LNCaP clone FGC (cell line): ENCODE data around the gene FIBCD1.

Source experiments
- DNase-seq: peaks from one replicate; pipeline ENCODE4 v3.0.0-alpha.2; 2011; ENCODE audit warnings: low read depth
- H3K4me3 ChIP-seq: 2 replicates; pipeline ENCODE4 v1.5.1; 2011; ENCODE audit warnings: mild to moderate bottlenecking, low read depth, low read length, control low read depth
- CTCF ChIP-seq: IDR thresholded peaks from 2 replicates; pipeline ENCODE4 v1.5.1; 2012; ENCODE audit warnings: mild to moderate bottlenecking; ENCODE audit not compliant: control insufficient read depth, insufficient read depth; ENCODE audit errors: extremely low read depth

FIBCD1 gene

GRCh38 chr9:130936285-130937117, 2.5 kb downstream of the FIBCD1 start:
- TF ChIP-seq CTCF = no peak
- no peak overlapping the region for H3K4me3 ChIP-seq
- DNase-seq = no peak

GRCh38 chr9:130935648-130936271, 3.3 kb downstream of the FIBCD1 start:
- no peak for DNase-seq
- no peak for TF ChIP-seq CTCF
- H3K4me3 ChIP-seq = no peak overlapping the region

GRCh38 chr9:130934702-130935647, 4.1 kb downstream of the FIBCD1 start:
- no peak overlapping the region for H3K4me3 ChIP-seq
- DNase-seq = no peak
- no peak for TF ChIP-seq CTCF

- no peak for DNase-seq
- no peak overlapping the region for H3K4me3 ChIP-seq
- TF ChIP-seq CTCF = no peak
Observed at GRCh38 chr9:130934246-130934645, 4.8 kb downstream of the FIBCD1 start.

- DNase-seq = no peak
- no peak overlapping the region for H3K4me3 ChIP-seq
- no peak for TF ChIP-seq CTCF
Observed at GRCh38 chr9:130933114-130934046, 5.7 kb downstream of the FIBCD1 start.
